Kidney epithelial cell (primary cell): ENCODE measurements around the gene EVL. TPM values are rescaled to one million over a fixed set of nuclear protein-coding genes. Genes with fewer than 3 reads are reported as not detected.

Experiments used
- DNase-seq: peaks from one replicate; pipeline ENCODE4 v3.0.0-alpha.2; 2010; ENCODE audit warnings: low read depth
- H3K27me3 ChIP-seq: 2 replicates; pipeline ENCODE4 v1.6.0; 2011; ENCODE audit warnings: low read length; ENCODE audit not compliant: control insufficient read depth, insufficient read depth
- H3K36me3 ChIP-seq: 2 replicates; pipeline ENCODE4 v1.5.1; 2011; ENCODE audit warnings: low read length; ENCODE audit not compliant: control insufficient read depth, insufficient read depth
- H3K4me3 ChIP-seq: 2 replicates; pipeline ENCODE4 v1.5.1; 2011; ENCODE audit warnings: low read depth, mild to moderate bottlenecking, control low read depth, low read length
- total RNA-seq: library from RNA; depleted of rRNA; stranded (reverse); fragments of >200 nt; gene quantifications from 2 replicates; pipeline ENCODE4 v1.2.3, GENCODE V29; 2015
- TF ChIP-seq, protein P1 (sequence below): IDR thresholded peaks from 2 replicates; pipeline ENCODE4 v1.5.1; 2011; ENCODE audit warnings: mild to moderate bottlenecking, moderate library complexity, low read length, control low read depth, inconsistent platforms; ENCODE audit not compliant: insufficient read depth, poor library complexity, severe bottlenecking

EVL gene
- total RNA-seq, 1 donor from 2014 or later, result 42.4 TPM

GRCh38 chr14:100147691-100148464, 82.7 kb downstream of the EVL start:
- Histone ChIP-seq H3K36me3 (no peaks in the 10 kb centered on the region), H3K4me3 (no peak overlapping the region)

GRCh38 chr14:100148837-100149731, 83.9 kb downstream of the EVL start:
- no peak overlapping the region for H3K4me3 ChIP-seq
- no peaks in the 10 kb centered on the region for H3K36me3 ChIP-seq
- peaks cover 20% of the 10 kb centered on the region for H3K27me3 ChIP-seq
- DNase-seq, result no peak
- TF ChIP-seq, protein P1, sequence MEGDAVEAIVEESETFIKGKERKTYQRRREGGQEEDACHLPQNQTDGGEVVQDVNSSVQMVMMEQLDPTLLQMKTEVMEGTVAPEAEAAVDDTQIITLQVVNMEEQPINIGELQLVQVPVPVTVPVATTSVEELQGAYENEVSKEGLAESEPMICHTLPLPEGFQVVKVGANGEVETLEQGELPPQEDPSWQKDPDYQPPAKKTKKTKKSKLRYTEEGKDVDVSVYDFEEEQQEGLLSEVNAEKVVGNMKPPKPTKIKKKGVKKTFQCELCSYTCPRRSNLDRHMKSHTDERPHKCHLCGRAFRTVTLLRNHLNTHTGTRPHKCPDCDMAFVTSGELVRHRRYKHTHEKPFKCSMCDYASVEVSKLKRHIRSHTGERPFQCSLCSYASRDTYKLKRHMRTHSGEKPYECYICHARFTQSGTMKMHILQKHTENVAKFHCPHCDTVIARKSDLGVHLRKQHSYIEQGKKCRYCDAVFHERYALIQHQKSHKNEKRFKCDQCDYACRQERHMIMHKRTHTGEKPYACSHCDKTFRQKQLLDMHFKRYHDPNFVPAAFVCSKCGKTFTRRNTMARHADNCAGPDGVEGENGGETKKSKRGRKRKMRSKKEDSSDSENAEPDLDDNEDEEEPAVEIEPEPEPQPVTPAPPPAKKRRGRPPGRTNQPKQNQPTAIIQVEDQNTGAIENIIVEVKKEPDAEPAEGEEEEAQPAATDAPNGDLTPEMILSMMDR, result no peak

More at GRCh38 chr14:100147691-100148464, 82.7 kb downstream of the EVL start:
- TF ChIP-seq, protein P1, result no peak
- H3K27me3 ChIP-seq, result peaks cover 20% of the 10 kb centered on the region
- no peak for DNase-seq

DNA sequence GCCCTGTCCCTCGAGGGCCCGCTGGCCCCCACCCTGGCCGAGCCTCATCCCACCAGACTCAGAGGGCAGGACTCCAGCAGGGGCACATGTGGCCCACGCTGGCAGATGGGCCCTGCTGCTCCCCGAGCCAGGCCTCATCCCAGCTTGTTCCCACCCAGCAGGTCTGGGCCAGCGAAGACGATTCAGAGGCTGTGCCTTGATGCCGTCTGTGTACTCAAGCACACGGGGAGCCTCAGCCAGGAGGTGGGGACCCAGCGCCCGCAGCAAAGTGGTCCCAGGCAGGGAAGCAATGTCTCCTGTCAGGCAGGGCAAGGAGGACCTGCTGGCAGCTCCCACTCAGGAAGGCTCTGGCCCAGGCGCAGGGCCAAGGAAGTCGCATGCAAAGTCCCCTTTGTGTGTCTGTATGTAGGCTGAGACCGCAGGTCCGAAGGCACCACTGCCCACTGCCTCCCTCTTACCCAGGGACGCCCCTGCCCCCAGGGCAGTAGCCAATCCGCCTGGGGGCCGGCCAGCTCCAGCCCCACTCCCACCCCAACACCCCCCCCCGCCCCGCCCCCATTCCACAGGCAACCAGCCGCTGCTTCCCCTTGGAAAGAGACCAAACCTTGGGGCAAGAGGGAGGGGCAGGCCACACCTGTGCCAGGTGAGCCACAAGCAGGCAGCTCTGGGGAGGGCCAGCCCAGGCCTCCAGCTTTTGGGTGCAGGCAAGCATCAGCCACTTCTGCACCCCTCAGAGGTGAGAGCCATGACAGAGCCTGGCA, 84.8 kb downstream of the EVL start:
- no peaks in the 10 kb centered on the region for H3K36me3 ChIP-seq
- H3K27me3 ChIP-seq, result peaks cover 20% of the 10 kb centered on the region
- no peak for DNase-seq
- TF ChIP-seq, protein P1, result no peak
- no peak overlapping the region for H3K4me3 ChIP-seq

GRCh38 chr14:100150932-100151587, 85.8 kb downstream of the EVL start:
- Histone ChIP-seq H3K36me3 (no peaks in the 10 kb centered on the region), H3K4me3 (no peak overlapping the region), H3K27me3 (peaks cover 22% of the 10 kb centered on the region)
- TF ChIP-seq, protein P1, result no peak
- no peak for DNase-seq

DNA sequence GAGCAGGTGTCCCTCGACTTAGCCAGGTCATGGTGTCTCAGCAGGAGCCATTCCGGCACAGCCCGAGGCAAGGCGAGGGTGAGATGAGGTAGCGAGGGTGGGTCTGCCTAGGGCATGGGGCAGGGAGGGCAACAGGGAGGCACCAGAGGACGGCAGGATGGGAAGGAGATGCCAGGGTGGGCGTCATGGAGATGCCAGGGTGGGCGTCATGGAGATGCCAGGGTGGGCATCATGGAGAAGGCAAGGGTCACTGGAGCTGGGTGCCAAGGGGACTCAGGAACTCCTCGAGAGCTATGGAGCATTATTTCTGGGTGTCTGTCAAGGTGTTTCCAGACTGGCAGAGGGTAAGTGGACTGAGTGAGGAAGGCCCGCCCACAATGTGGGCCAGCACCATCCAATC, 86.9 kb downstream of the EVL start:
- no peaks in the 10 kb centered on the region for H3K36me3 ChIP-seq
- TF ChIP-seq, protein P1, result no peak
- peaks cover 27% of the 10 kb centered on the region for H3K27me3 ChIP-seq
- DNase-seq, result no peak
- no peak overlapping the region for H3K4me3 ChIP-seq
